GM12878 (cell line): ENCODE data around the gene CASTOR1. TPM values are rescaled to one million over a fixed set of nuclear protein-coding genes. Genes with fewer than 3 reads are reported as not detected.

Experiments used
- ATAC-seq: fragments of 200-7000 bp; cut with Tn5 transposase; 3 replicates; pipeline ENCODE4 v1.9.1; 2020; ENCODE audit warnings: mild to moderate bottlenecking, moderate library complexity
- BruUV-seq: library from RNA; stranded (reverse); fragments of 400-500 nt; replicated peaks from 2 replicates; lab custom pipeline; 2021; lab: Mats Ljungman, UMichigan
- CTCF ChIA-PET: fragments of 300-600 bp; sonication (Branson Sonifier 250); formaldehyde crosslinking; extraction: SDS; loops from one replicate; lab custom pipeline; 2021; ENCODE audit warnings: inconsistent platforms; lab: Yijun Ruan, JAX
- POLR2A ChIA-PET: fragments of 350-600 bp; formaldehyde crosslinking; extraction: SDS; loops from one replicate; lab custom pipeline; 2021; ENCODE audit warnings: inconsistent platforms; lab: Charles Lee
- RAD21 ChIA-PET: fragments of 300-600 bp; sonication (Branson Sonifier 250); formaldehyde crosslinking; loops from one replicate; lab custom pipeline; 2023; ENCODE audit warnings: antibody characterized with exemption; ENCODE audit not compliant: unreplicated experiment; lab: Charles Lee
- SMC1A ChIA-PET: fragments of 300-600 bp; sonication (Branson Sonifier 250); formaldehyde crosslinking; loops from one replicate; lab custom pipeline; 2023; ENCODE audit not compliant: unreplicated experiment, uncharacterized antibody; lab: Charles Lee
- DNase-seq: peaks from one replicate; pipeline ENCODE4 v3.0.0-alpha.2; 2011; ENCODE audit warnings: low read depth, low spot score
- FAIRE-seq: peaks from 3 replicates; lab custom pipeline; 2011; peaks lifted over from hg19 to GRCh38; lab: Jason Lieb, UNC
- H2AFZ ChIP-seq: 2 replicates; pipeline ENCODE4 v1.6.0; 2011; ENCODE audit warnings: low read depth, low read length, control low read depth; ENCODE audit not compliant: control insufficient read depth
- H3K27ac ChIP-seq: 2 replicates; pipeline ENCODE4 v1.5.1; 2011; ENCODE audit warnings: control low read depth; ENCODE audit not compliant: control insufficient read depth, insufficient read depth
- H3K27me3 ChIP-seq, 2 experiments: replicated peaks in 1 of 2; 2 replicates each; pipeline versions ENCODE4 v1.6.0 to v1.6.1; 2011; ENCODE audit warnings: low read length in 1 of 2; ENCODE audit not compliant: control insufficient read depth in 2 of 2, insufficient read depth in 2 of 2
- H3K36me3 ChIP-seq, 2 experiments: 2 replicates each; pipeline ENCODE4 v1.5.1; 2011; ENCODE audit warnings: low read length in 1 of 2; ENCODE audit not compliant: control insufficient read depth in 2 of 2, insufficient read depth in 2 of 2
- H3K4me1 ChIP-seq: 2 replicates; pipeline ENCODE4 v1.6.1; 2011; ENCODE audit warnings: mild to moderate bottlenecking, low read length, moderate library complexity, mixed read lengths; ENCODE audit not compliant: control insufficient read depth, insufficient read depth
- H3K4me2 ChIP-seq: 2 replicates; pipeline ENCODE4 v1.6.0; 2011; ENCODE audit warnings: control low read depth; ENCODE audit not compliant: control insufficient read depth, insufficient read depth
- H3K4me3 ChIP-seq: fragments of 200-600 bp; sonication (generic); 2 replicates; pipeline ENCODE4 v1.5.1; 2016
- H3K79me2 ChIP-seq: 2 replicates; pipeline ENCODE4 v1.6.0; 2011; ENCODE audit warnings: low read length; ENCODE audit not compliant: control insufficient read depth, insufficient read depth
- H3K9ac ChIP-seq: 2 replicates; pipeline ENCODE4 v1.8.0; 2011; ENCODE audit warnings: low read length, control low read depth, mixed read lengths; ENCODE audit not compliant: control insufficient read depth, insufficient read depth
- H3K9me3 ChIP-seq: replicated peaks from 3 replicates; pipeline ENCODE4 v1.5.1; 2011; ENCODE audit warnings: mild to moderate bottlenecking, low read length; ENCODE audit not compliant: control insufficient read depth, insufficient read depth
- H4K20me1 ChIP-seq: 2 replicates; pipeline ENCODE4 v1.6.0; 2011; ENCODE audit not compliant: control insufficient read depth, insufficient read depth
- ATF7 ChIP-seq: fragments of 450-650 bp; IDR thresholded peaks from 2 replicates; pipeline ENCODE4 v1.6.1; 2016; ENCODE audit warnings: low read depth, mild to moderate bottlenecking
- GATAD2B ChIP-seq: fragments of 450-650 bp; conservative IDR thresholded peaks from 2 replicates; pipeline ENCODE4 v1.6.1; 2017; ENCODE audit warnings: low read depth, mild to moderate bottlenecking, moderate library complexity
- IKZF2 ChIP-seq, 2 experiments: fragments of 450-650 bp; IDR thresholded peaks; 2 replicates each; pipeline ENCODE4 v1.6.1; 2017; ENCODE audit warnings: mild to moderate bottlenecking in 2 of 2, moderate library complexity in 2 of 2
- KLF5 ChIP-seq: fragments of 450-650 bp; IDR thresholded peaks from 2 replicates; pipeline ENCODE4 v1.6.1; 2014; ENCODE audit warnings: mild to moderate bottlenecking; ENCODE audit not compliant: partially characterized antibody
- MTA2 ChIP-seq: fragments of 450-650 bp; IDR thresholded peaks from 2 replicates; pipeline ENCODE4 v1.6.1; 2016; ENCODE audit warnings: low read depth, mild to moderate bottlenecking, moderate library complexity
- NBN ChIP-seq: fragments of 450-650 bp; IDR thresholded peaks from 2 replicates; pipeline ENCODE4 v1.6.1; 2016
- NFYB ChIP-seq: IDR thresholded peaks from 2 replicates; pipeline ENCODE4 v1.6.1; 2011; ENCODE audit warnings: low read depth, mild to moderate bottlenecking, low read length, improper control_type of control experiment, moderate library complexity; ENCODE audit not compliant: insufficient read depth
- NR2F1 ChIP-seq: fragments of 450-650 bp; conservative IDR thresholded peaks from 2 replicates; pipeline ENCODE4 v1.6.1; 2017; ENCODE audit warnings: mild to moderate bottlenecking
- RFX5 ChIP-seq: IDR thresholded peaks from 2 replicates; pipeline ENCODE4 v1.6.1; 2011; ENCODE audit warnings: low read depth, low read length, improper control_type of control experiment
- RUNX3 ChIP-seq: IDR thresholded peaks from 2 replicates; pipeline ENCODE4 v1.6.1; 2012; ENCODE audit warnings: low read length, inconsistent platforms
- ZNF592 ChIP-seq: fragments of 450-650 bp; IDR thresholded peaks from 2 replicates; pipeline ENCODE4 v1.6.1; 2017; ENCODE audit warnings: mild to moderate bottlenecking, moderate library complexity
- WGBS: methylation state at CpG from one replicate; pipeline ENCODE4 v1.1.6; 2016; ENCODE audit warnings: low lambda C conversion rate; ENCODE audit not compliant: insufficient replicate concordance, insufficient coverage; ENCODE audit errors: missing lambda C conversion rate; 5-methylcytosine and 5-hydroxymethylcytosine counted together
- in situ Hi-C: fragments of 300-500 bp; cut with MboI; formaldehyde crosslinking; loops from 9 replicates; pipeline ENCODE4 v1.14.3; 2018; ENCODE audit warnings: mixed read lengths
- intact Hi-C: fragments of 100-400 bp; cut with micrococcal nuclease; formaldehyde crosslinking; loops from one replicate; pipeline ENCODE4 v1.14.2; 2022; ENCODE audit not compliant: unreplicated experiment
- polyA plus RNA-seq, 11 experiments: library from polyadenylated mRNA; depleted of rRNA in 4 of 11; unstranded in 6 of 11; stranded (reverse) in 5 of 11; fragments of >200 nt; fragmentation: Nextera tagmentation in 4 of 11; fragmentation: Illumina TruSeq in 1 of 11; extraction: Ambion mirVana in 4 of 11; extraction: Trizol in 1 of 11; gene quantifications; 1 replicate in 1 of 11; 2 replicates in 10 of 11; pipeline versions ENCODE4 v1.2.1 to v1.2.3, GENCODE V29; 2011 to 2016; ENCODE audit warnings: inconsistent platforms in 2 of 11, missing spikeins in 2 of 11, low read depth in 1 of 11
- total RNA-seq, 4 experiments: library from RNA; depleted of rRNA in 3 of 4; stranded (reverse); fragments of >200 nt in 3 of 4; fragmentation: Illumina TruSeq in 1 of 4; extraction: Trizol in 1 of 4; gene quantifications; 2 replicates each; pipeline versions ENCODE4 v1.2.1 to v1.2.3, GENCODE V29; 2013 to 2021
- TF ChIP-seq, protein P1 (sequence below): IDR thresholded peaks from 2 replicates; pipeline ENCODE4 v1.6.1; 2011; ENCODE audit warnings: low read depth, low read length, improper control_type of control experiment, borderline replicate concordance
- TF ChIP-seq, protein P2 (sequence below): fragments of 450-650 bp; IDR thresholded peaks from 2 replicates; pipeline ENCODE4 v1.6.1; 2016; ENCODE audit warnings: mild to moderate bottlenecking
- TF ChIP-seq, protein P3 (sequence below): fragments of 450-650 bp; IDR thresholded peaks from 2 replicates; pipeline ENCODE4 v1.6.1; 2017; ENCODE audit warnings: mild to moderate bottlenecking, low read depth, inconsistent platforms; ENCODE audit not compliant: poor library complexity, severe bottlenecking

CASTOR1 gene
- total and polyA plus RNA-seq, 10 of the 15 experiments (the other 5 are each of a cell fraction or from before 2014, with no cell fraction given), result 0.31 to 9.1 (median 3.3) TPM

DNA sequence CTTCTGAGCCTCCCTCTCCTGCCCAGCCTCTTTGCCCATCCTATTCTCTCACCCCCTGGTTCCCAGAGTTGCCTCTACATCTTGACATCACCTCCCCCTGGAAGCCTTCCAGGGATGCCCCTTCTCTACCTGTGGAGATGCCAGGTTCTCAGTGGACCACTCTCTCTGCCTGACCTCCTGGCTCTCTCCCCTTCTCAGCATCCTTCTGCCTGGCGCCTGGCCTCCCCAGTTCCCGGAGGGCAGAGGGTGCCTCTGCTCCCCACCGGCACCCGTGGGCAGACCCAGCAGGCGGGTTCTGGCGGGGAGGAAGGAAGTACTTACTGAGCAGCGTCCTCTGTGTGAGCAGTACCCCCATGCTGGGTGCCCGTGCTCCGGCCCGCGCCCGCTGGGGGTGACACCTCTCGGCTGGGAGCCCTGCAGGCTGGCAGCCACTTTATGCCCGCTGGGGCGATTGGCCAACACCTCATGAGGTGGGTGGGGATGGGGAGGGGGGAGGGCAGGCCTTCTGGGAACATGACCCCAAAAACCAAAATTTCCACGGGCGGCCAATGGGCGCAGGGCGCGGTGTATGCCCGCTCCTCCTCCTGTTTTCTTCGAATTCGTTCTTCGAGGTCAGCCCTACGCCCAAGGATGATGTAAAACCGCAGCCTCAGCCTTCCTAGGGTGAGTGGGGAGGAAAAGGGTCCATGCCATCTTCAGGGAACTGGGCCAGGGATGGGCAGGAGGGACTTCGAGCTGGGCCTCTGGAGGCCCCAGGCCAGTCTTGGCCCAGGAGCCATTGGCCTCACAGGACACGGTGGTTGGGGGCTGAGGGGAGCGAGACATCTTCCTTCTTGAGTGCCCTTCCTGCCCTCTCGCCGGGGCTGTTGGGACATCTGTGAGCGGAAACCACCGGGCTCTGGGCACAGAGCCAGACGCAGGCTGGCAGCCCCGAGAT lies 22.6 kb downstream of the CASTOR1 start, which contains the start of gene OSM:
Gene OSM, minus strand, starts transcription at position 407 of the 937 bp plus-strand sequence. Its CDS starts 52 bp downstream, at position 355.
- POLR2A ChIA-PET, result no interaction called here
- SMC1A ChIA-PET, result interaction anchor here (1.9 kb wide), 1 partner anchor 21 kb away, joined by 6 read pairs; no protein-coding TSS in a partner anchor
- CTCF ChIA-PET, result interaction anchor here (1.9 to 3.2 kb wide), 3 partner anchors 19 to 119 kb away, joined by 5 to 17 read pairs (median 6); no protein-coding TSS in a partner anchor
- ATAC-seq, result peak; percentile 62
- Histone ChIP-seq H3K27ac (peak within 1 kb of the TSS; percentile 88), H3K4me2 (peak within 1 kb of the TSS; percentile 91), H3K9ac (peak within 1 kb of the TSS; percentile 75), H3K27me3 (no peaks in the 10 kb centered on the region), H4K20me1 (no peaks in the 10 kb centered on the region), H2AFZ (peak within 1 kb of the TSS; percentile 82), H3K36me3 (no peaks in the 10 kb centered on the region), H3K4me3 (peak within 1 kb of the TSS; percentile 71), H3K4me1 (peaks cover 21% of the 10 kb centered on the region), H3K79me2 (peaks cover 18% of the 10 kb centered on the region), H3K9me3 (no peaks in the 10 kb centered on the region)
- peak; percentile 41 for FAIRE-seq
- in situ Hi-C loops, result no loop called here
- BruUV-seq, result no TSS peak
- under 1% methylated on average over 30 of the region's 35 CpGs for WGBS
- no peak for DNase-seq
- intact Hi-C loops, result no loop called here
- RAD21 ChIA-PET, result no interaction called here
- TF ChIP-seq, protein P1, sequence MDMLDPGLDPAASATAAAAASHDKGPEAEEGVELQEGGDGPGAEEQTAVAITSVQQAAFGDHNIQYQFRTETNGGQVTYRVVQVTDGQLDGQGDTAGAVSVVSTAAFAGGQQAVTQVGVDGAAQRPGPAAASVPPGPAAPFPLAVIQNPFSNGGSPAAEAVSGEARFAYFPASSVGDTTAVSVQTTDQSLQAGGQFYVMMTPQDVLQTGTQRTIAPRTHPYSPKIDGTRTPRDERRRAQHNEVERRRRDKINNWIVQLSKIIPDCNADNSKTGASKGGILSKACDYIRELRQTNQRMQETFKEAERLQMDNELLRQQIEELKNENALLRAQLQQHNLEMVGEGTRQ, result no peak
- TF ChIP-seq RUNX3 (peak; percentile 60), ZNF592 (no peak), GATAD2B (peak; percentile 50), IKZF2 (IDR thresholded peaks at IDR 0.05) (peak in 1 of 2 experiments; percentile 24; a peak in 1 of 4 replicates), NFYB (no peak), NBN (peak; percentile 6; the same call in 1 of the 2 replicates), MTA2 (0 out of 2 replicates have a peak, but pooled peaks have one; percentile 9), NR2F1 (peak; percentile 57), RFX5 (no peak), ATF7 (0 out of 2 replicates have a peak, but pooled peaks have one; percentile 5), KLF5 (peak; percentile 14)
- TF ChIP-seq, protein P2, sequence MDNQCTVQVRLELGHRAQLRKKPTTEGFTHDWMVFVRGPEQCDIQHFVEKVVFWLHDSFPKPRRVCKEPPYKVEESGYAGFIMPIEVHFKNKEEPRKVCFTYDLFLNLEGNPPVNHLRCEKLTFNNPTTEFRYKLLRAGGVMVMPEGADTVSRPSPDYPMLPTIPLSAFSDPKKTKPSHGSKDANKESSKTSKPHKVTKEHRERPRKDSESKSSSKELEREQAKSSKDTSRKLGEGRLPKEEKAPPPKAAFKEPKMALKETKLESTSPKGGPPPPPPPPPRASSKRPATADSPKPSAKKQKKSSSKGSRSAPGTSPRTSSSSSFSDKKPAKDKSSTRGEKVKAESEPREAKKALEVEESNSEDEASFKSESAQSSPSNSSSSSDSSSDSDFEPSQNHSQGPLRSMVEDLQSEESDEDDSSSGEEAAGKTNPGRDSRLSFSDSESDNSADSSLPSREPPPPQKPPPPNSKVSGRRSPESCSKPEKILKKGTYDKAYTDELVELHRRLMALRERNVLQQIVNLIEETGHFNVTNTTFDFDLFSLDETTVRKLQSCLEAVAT, result 0 out of 2 replicates have a peak, but pooled peaks have one; percentile 20
- TF ChIP-seq, protein P3, sequence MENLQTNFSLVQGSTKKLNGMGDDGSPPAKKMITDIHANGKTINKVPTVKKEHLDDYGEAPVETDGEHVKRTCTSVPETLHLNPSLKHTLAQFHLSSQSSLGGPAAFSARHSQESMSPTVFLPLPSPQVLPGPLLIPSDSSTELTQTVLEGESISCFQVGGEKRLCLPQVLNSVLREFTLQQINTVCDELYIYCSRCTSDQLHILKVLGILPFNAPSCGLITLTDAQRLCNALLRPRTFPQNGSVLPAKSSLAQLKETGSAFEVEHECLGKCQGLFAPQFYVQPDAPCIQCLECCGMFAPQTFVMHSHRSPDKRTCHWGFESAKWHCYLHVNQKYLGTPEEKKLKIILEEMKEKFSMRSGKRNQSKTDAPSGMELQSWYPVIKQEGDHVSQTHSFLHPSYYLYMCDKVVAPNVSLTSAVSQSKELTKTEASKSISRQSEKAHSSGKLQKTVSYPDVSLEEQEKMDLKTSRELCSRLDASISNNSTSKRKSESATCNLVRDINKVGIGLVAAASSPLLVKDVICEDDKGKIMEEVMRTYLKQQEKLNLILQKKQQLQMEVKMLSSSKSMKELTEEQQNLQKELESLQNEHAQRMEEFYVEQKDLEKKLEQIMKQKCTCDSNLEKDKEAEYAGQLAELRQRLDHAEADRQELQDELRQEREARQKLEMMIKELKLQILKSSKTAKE, result no peak
